Right lobe of liver (tissue), 6 donors: ENCODE results near the gene INO80B. TPM values are rescaled to one million over a fixed set of nuclear protein-coding genes. Genes with fewer than 3 reads are reported as not detected.
A peak's percentile ranks its signal among the peaks of the same experiment; 100 is the strongest.

Source experiments
- ATAC-seq, 4 donors: fragments of 200-7000 bp; cut with Tn5 transposase; one replicate each; pipeline ENCODE4 v1.9.1; 2020; ENCODE audit warnings: mild to moderate bottlenecking in 4 of 4, moderate library complexity in 4 of 4
- DNase-seq, 3 donors: peaks; one replicate each; pipeline ENCODE4 v3.0.0-alpha.2; 2020
- H3K27ac ChIP-seq, 3 donors: fragments of 200-600 bp; one replicate each; pipeline ENCODE4 v1.8.0; 2022
- H3K27me3 ChIP-seq, 2 donors: fragments of 200-600 bp; one replicate each; pipeline ENCODE4 v1.8.0; 2022
- H3K36me3 ChIP-seq, 4 donors: fragments of 200-600 bp; sonication (generic) in 1 of 4; one replicate each; pipeline versions ENCODE4 v1.5.1 to v1.8.0; 2017 to 2022; ENCODE audit warnings: control low read depth in 1 of 4
- H3K4me1 ChIP-seq, 4 donors: fragments of 200-600 bp; sonication (generic) in 1 of 4; one replicate each; pipeline versions ENCODE4 v1.5.1 to v1.8.0; 2017 to 2022; ENCODE audit warnings: control low read depth in 1 of 4
- H3K4me3 ChIP-seq, 3 donors: fragments of 200-600 bp; one replicate each; pipeline ENCODE4 v1.8.0; 2022
- H3K9me3 ChIP-seq, 4 donors: fragments of 200-600 bp; sonication (generic) in 1 of 4; one replicate each; pipeline versions ENCODE4 v1.5.1 to v1.8.0; 2017 to 2022; ENCODE audit warnings: control low read depth in 1 of 4
- POLR2A ChIP-seq: fragments of 450-650 bp; IDR thresholded peaks from one replicate; pipeline ENCODE4 v1.6.1; 2017; ENCODE audit warnings: antibody characterized with exemption, mild to moderate bottlenecking
- WGBS: methylation state at CpG from one replicate; pipeline ENCODE4 v1.1.6; 2018; ENCODE audit warnings: low coverage, low lambda C conversion rate; ENCODE audit not compliant: insufficient coverage; ENCODE audit errors: missing lambda C conversion rate; 5-methylcytosine and 5-hydroxymethylcytosine counted together
- intact Hi-C, 2 donors: fragments of 100-400 bp; cut with DNase I; formaldehyde crosslinking; loops; one replicate each; pipeline versions ENCODE4 v1.11.2 to v1.14.1; 2022
- total RNA-seq, 6 experiments: library from RNA; depleted of rRNA in 2 of 6; stranded (reverse); fragments of >200 nt in 2 of 6; fragmentation: NEBNext Ultra II Directional in 3 of 6; extraction: Animal tissue kit (Norgen Biotek cat#: 25700) in 3 of 6; gene quantifications; one replicate each; pipeline versions ENCODE4 v1.1.0 to v1.2.4, GENCODE V29; 2016 to 2023
- TF ChIP-seq, protein P1 (sequence below), 4 donors: fragments of 200-600 bp in 3 of 4; fragments of 450-650 bp in 1 of 4; IDR thresholded peaks; one replicate each; pipeline versions ENCODE4 v1.5.1 to v1.8.0; 2016 to 2022; ENCODE audit warnings: antibody characterized with exemption in 4 of 4, mild to moderate bottlenecking in 2 of 4
- donor health status: DM: no; HTN: yes; CAD: no.
- donor health status: DM: no; HTN: no; CAD: no.
- donor health status: DM: no; HTN: no; CAD: no.
- donor health status: DM: no; HTN: yes; CAD: no.
- donor health status: DM: no; HTN: yes; CAD: no.

INO80B gene
- total RNA-seq, 6 experiments from 2014 or later: 3.4 to 20.3 (median 18.8) TPM

DNA sequence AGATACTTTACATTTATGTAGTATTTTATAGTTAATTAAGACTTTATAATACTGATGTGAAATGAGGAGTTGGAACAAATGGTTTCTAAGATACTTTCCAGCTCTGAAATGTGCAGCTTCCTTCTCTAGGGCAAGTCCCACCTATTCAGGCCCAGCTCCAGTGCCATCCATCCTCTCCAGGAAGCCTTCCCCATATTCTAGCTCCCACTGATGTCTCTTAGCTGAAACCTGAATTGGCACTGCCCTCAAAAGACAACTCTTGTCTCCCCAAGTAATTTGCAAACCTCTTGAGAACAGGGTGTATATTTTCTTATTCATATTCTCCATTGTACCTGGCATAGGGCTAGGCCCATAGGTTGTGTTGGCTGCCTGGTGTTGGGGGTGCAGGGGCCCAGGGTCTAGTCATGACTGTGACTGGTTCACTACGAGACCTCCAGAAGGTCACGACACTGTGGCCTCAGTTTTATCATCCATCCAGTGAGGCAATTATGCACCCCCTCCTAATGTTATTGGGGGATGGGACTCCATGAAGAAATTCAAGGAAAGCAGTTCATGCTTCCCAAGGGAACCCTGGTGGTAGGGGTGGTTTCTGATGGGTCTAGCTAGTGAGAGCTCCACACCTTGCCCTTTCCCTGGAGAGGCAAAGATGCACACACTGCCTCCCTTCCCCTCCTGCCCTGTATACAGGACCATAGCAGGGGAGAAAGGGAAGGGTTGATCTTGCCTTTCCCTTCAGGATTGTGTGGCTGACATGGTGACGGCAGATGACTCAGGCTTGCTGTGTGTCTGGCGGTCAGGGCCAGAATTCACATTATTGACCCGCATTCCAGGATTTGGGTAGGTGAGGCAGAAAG, 30.5 kb upstream of the INO80B start:
- Histone ChIP-seq H3K4me1 (peaks cover 0 to 20% (median 4%) of the 10 kb centered on the region in 4 donors), H3K36me3 (peaks cover 0 to 45% (median 17%) of the 10 kb centered on the region in 4 donors), H3K27me3 (no peaks in the 10 kb centered on the region), H3K4me3 (no peak overlapping the region), H3K27ac (no peak overlapping the region), H3K9me3 (no peaks in the 10 kb centered on the region)
- ATAC-seq (peak in 2 of 4 donors; percentile 3), DNase-seq (no peak)
- no peak for TF ChIP-seq POLR2A
- TF ChIP-seq, protein P1, sequence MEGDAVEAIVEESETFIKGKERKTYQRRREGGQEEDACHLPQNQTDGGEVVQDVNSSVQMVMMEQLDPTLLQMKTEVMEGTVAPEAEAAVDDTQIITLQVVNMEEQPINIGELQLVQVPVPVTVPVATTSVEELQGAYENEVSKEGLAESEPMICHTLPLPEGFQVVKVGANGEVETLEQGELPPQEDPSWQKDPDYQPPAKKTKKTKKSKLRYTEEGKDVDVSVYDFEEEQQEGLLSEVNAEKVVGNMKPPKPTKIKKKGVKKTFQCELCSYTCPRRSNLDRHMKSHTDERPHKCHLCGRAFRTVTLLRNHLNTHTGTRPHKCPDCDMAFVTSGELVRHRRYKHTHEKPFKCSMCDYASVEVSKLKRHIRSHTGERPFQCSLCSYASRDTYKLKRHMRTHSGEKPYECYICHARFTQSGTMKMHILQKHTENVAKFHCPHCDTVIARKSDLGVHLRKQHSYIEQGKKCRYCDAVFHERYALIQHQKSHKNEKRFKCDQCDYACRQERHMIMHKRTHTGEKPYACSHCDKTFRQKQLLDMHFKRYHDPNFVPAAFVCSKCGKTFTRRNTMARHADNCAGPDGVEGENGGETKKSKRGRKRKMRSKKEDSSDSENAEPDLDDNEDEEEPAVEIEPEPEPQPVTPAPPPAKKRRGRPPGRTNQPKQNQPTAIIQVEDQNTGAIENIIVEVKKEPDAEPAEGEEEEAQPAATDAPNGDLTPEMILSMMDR (IDR thresholded peaks at IDR 0.05): no peak
- intact Hi-C loops: no loop called here
- 57% methylated on average over 4 of the region's 5 CpGs for WGBS

DNA sequence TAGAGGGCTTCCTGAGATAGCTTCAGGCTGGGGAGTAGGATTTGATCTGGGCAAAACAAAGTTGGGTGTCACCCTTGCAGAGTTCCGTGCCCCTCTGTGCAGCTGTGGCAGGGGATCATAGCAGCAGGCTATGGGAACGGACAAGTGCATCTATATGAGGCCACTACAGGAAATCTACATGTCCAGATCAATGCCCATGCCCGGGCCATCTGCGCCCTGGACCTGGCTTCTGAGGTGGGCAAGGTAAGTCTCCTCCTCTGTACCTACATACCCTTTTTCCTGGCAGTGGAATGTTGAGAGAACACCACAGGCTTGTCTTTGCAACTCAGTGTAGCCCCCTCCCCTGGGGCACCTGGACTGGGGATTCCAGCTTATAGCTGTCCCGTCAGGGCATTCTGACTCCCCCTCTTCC, 29.9 kb upstream of the INO80B start:
- no peak overlapping the region for H3K4me3 ChIP-seq
- intact Hi-C loops: no loop called here
- DNase-seq (no peak), ATAC-seq (no peak)
- no peaks in the 10 kb centered on the region for H3K9me3 ChIP-seq
- no peak for TF ChIP-seq POLR2A
- TF ChIP-seq, protein P1 (IDR thresholded peaks at IDR 0.05): no peak
- no peak overlapping the region for H3K27ac ChIP-seq
- H3K4me1 ChIP-seq: peaks cover 0 to 25% (median 7%) of the 10 kb centered on the region in 4 donors
- no peaks in the 10 kb centered on the region for H3K27me3 ChIP-seq
- H3K36me3 ChIP-seq: peaks cover 0 to 46% (median 17%) of the 10 kb centered on the region in 4 donors
- WGBS: 89% methylated on average over 3 of the region's 5 CpGs

DNA sequence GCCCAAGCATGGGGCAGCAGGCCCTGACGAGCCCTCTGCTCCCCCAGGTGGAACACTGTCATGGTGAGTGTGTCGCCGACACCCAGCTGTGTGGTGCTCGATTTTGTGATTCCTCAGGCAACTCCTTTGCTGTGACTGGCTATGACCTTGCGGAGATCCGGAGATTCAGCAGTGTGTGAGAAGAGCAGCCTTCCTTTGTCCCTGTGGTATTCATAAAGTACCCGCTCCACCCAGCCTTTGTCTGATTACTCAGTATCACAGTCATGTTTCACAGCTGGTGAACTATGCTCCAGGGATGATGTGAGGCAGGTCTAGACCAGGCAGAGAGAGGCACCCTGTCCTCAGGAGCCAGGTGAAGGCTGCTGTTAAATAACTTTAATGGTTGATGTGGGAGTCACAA, 29.4 kb upstream of the INO80B start:
- Histone ChIP-seq H3K36me3 (peaks cover 0 to 46% (median 17%) of the 10 kb centered on the region in 4 donors), H3K27ac (no peak overlapping the region), H3K4me1 (peaks cover 0 to 30% (median 10%) of the 10 kb centered on the region in 4 donors), H3K27me3 (no peaks in the 10 kb centered on the region), H3K4me3 (no peak overlapping the region), H3K9me3 (no peaks in the 10 kb centered on the region)
- TF ChIP-seq, protein P1 (IDR thresholded peaks at IDR 0.05): no peak
- no peak for TF ChIP-seq POLR2A
- WGBS: 92% methylated on average over 7 of the region's 7 CpGs
- peak in 1 of 4 donors; percentile 1 for ATAC-seq
- intact Hi-C loops: no loop called here
- no peak for DNase-seq

DNA sequence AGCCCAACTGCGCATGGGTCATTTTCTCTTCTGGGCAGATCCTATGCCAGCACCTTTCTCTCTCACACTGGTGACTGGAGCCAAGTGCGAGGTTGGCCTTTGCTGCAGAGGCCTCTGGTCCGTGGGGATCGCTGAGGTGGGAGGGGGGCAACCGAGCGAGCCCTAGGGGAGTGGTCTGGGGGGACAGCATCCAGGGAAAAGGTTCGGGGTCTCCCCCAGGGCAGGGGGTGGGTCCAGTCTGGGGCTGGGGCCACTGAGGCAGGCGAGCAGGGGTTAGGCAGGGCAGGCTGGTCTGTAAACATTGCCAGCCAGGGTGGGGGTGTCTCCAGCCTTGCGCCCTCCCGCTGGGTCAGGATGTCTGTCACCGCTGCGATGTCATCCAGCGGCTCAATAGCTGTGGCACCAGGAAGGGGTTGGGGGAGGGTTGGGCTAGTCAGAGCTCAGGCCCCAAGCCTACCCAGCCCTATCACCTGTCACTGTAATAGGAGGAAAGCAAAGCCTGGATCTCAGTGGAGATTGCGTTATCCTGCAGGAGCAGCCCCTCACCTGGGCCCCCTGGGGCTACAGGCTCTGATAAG, 28.6 kb upstream of the INO80B start:
- intact Hi-C loops: no loop called here
- Histone ChIP-seq H3K36me3 (peaks cover 0 to 49% (median 17%) of the 10 kb centered on the region in 4 donors), H3K4me3 (no peak overlapping the region), H3K27me3 (no peaks in the 10 kb centered on the region), H3K27ac (no peak overlapping the region), H3K9me3 (no peaks in the 10 kb centered on the region), H3K4me1 (peaks cover 0 to 33% (median 14%) of the 10 kb centered on the region in 4 donors)
- DNase-seq (peak in 1 of 3 donors; percentile 48), ATAC-seq (no peak)
- TF ChIP-seq, protein P1 (IDR thresholded peaks at IDR 0.05): no peak
- no peak for TF ChIP-seq POLR2A
- 100% methylated on average over 1 of the region's 14 CpGs for WGBS
